Activated effector memory CD4-positive, alpha-beta T cell treated with Interleukin-2 at 50 U/mL for 16 hours (primary cell): ENCODE measurements around the gene RRP1.

Source experiments
- DNase-seq: peaks from one replicate; pipeline ENCODE4 v3.0.0-alpha.2; 2020

The RRP1 gene

GRCh38 chr21:43758811-43759210, 30.6 kb upstream of the RRP1 start:
- no peak for DNase-seq

GRCh38 chr21:43759651-43760050, 29.7 kb upstream of the RRP1 start:
- no peak for DNase-seq

- DNase-seq = no peak
Measured at GRCh38 chr21:43760391-43760958, 28.9 kb upstream of the RRP1 start.

- no peak for DNase-seq
Measured at GRCh38 chr21:43761886-43762285, 27.5 kb upstream of the RRP1 start.

GRCh38 chr21:43762303-43763128, 26.9 kb upstream of the RRP1 start:
- DNase-seq = no peak

- no peak for DNase-seq
Measured at GRCh38 chr21:43763901-43764523, 25.4 kb upstream of the RRP1 start.

GRCh38 chr21:43764576-43765495, 24.5 kb upstream of the RRP1 start:
- no peak for DNase-seq

- DNase-seq = no peak
Measured at GRCh38 chr21:43766734-43767497, 22.5 kb upstream of the RRP1 start.

- DNase-seq = no peak
Measured at GRCh38 chr21:43767498-43767983, 21.8 kb upstream of the RRP1 start.

GRCh38 chr21:43767984-43768867, 21.2 kb upstream of the RRP1 start:
- no peak for DNase-seq

GRCh38 chr21:43768868-43769167, 20.6 kb upstream of the RRP1 start:
- no peak for DNase-seq

- no peak for DNase-seq
Measured at GRCh38 chr21:43769325-43769958, 19.9 kb upstream of the RRP1 start.

- no peak for DNase-seq
Measured at GRCh38 chr21:43770066-43770655, 19.2 kb upstream of the RRP1 start.

- DNase-seq = no peak
Measured at GRCh38 chr21:43771199-43771675, 18.1 kb upstream of the RRP1 start.

GRCh38 chr21:43771698-43772424, 17.5 kb upstream of the RRP1 start:
- DNase-seq = no peak

- DNase-seq = no peak
Measured at GRCh38 chr21:43772425-43772821, 17.0 kb upstream of the RRP1 start.

- no peak for DNase-seq
Measured at GRCh38 chr21:43774163-43774562, 15.2 kb upstream of the RRP1 start.

GRCh38 chr21:43775190-43775589, 14.2 kb upstream of the RRP1 start:
- DNase-seq = no peak

- DNase-seq = peak; percentile 78
Measured at GRCh38 chr21:43775795-43776430, 13.5 kb upstream of the RRP1 start, which contains the start of gene CSTB. TSS of gene CSTB (minus strand) at chr21:43776308. CDS start at chr21:43776269, 39 bp downstream.
